GM10248 (cell line): ENCODE results near the gene PLCL2.

Source experiments
- CTCF ChIA-PET: fragments of 300-600 bp; sonication (Branson Sonifier 250); formaldehyde crosslinking; extraction: SDS; loops from one replicate; lab custom pipeline; 2021; ENCODE audit warnings: antibody characterized with exemption; lab: Yijun Ruan, JAX
- POLR2A ChIA-PET: fragments of 350-650 bp; sonication (Branson Sonifier 250); formaldehyde crosslinking; extraction: SDS; loops from one replicate; lab custom pipeline; 2020; ENCODE audit warnings: antibody characterized with exemption; lab: Yijun Ruan, JAX
- DNase-seq: peaks from one replicate; pipeline ENCODE4 v3.0.0; 2012; ENCODE audit errors: extremely low spot score
- CTCF ChIP-seq: IDR thresholded peaks from 2 replicates; pipeline ENCODE4 v1.5.1; 2012; ENCODE audit warnings: mild to moderate bottlenecking, low read depth; ENCODE audit errors: extremely low read depth, missing control alignments, control extremely low read depth

Gene PLCL2

DNA sequence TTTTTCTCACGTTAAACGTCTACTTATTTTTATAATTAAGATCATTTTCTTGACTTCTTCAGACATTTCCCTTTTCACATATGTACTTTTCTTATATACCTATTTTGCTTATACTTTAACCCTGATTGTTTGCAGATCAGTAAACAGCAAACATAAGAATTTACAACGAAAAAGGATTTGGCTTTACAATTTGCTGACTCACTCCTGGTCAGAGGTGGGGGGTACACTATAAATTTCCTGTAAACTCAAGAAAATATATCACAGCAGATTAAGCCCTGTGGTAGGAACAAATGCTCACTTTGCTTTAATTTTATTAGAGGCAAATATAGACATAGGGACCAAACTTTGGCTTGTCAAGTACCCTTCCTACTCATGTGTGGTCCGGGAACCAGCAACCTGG lies 185.0 kb downstream of the PLCL2 start:
- POLR2A ChIA-PET = no interaction called here

DNA sequence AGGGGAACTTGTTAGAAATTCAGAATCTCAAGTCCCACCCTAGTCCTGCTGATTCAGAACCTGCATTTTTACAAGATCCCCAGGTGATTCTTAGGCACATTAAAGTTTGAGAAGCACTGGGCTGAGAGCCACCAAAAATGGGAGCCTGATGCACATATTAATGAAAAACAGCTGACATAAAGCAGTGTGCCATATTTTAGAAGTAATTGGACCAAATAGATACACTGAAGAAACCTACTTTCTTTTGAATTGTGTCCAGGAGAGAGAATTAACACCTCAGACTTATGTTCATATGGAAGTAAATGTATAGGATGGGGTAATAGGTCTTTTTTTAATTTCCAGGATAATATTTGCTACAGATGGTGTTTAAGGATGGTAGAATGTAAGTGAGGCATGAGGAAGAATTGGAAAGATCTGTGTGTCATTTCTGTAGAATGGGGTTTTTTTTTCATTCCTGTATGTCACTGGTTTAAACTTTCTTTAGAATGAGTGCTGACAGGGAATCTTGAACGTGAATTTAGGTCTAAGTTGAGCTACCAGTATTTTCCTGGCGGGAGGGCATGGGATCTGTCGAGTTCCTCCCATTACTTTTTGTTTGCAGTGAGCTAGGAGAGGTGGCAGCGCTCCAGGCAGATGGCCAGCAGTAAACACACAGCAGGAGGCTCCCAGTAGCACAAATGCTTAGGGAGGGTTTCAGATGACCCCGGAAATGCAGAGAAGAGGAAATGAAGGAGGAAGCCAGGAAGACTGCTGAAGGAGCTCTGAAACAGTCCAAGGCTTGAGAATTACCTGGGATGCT lies 185.6 kb downstream of the PLCL2 start:
- no peak for TF ChIP-seq CTCF
- POLR2A ChIA-PET = no interaction called here
- CTCF ChIA-PET = interaction anchor here (1.3 kb wide), 1 partner anchor 241 kb away, joined by 3 read pairs; no protein-coding TSS in a partner anchor
- DNase-seq = no peak

More for the DNA sequence above, 185.0 kb downstream of the PLCL2 start:
- no peak for DNase-seq
- no peak for TF ChIP-seq CTCF
- CTCF ChIA-PET = interaction anchor here (1.3 kb wide), 1 partner anchor 241 kb away, joined by 3 read pairs; no protein-coding TSS in a partner anchor

DNA sequence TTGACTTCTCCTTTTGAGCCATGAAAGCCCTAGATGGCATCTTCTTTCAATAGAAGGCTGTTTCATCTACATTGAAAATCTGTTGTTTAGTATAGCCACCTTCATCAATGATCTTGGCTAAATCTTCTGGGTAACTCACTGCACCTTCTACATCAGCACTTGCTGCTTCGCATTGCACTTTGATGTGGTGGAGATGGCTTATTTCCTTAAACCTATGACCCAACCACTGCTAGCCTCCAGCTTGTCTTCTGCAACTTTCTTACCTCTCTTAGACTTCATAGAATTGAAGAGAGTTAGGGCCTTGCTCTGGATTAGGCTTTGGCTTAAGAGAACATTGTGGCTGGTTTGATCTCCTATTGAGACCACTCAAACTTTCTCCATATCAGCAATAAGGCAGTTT lies 189.8 kb downstream of the PLCL2 start:
- CTCF ChIA-PET = interaction anchor here (1.0 to 1.3 kb wide), 2 partner anchors 14 to 116 kb away, joined by 3 read pairs; no protein-coding TSS in a partner anchor
- no peak for DNase-seq
- TF ChIP-seq CTCF = no peak

DNA sequence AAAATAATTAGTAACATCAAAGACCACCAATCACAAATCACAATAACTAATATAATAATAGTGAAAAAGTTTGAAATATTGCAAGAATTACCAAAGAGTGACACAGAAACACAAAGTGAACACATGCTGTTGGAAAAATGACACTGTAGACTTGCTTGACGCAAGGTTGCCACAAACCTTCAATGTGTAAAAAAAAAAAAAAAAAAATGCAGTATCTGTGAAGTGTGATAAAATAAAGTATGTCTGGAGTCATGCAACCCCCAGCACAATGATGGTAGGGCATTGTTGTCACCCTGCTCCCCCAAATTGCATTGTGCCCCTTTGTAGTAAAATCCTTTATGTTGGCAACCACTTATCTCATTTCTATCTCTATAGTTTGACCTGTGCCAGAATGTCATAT lies 190.6 kb downstream of the PLCL2 start:
- no peak for TF ChIP-seq CTCF
- CTCF ChIA-PET = interaction anchor here (1.0 to 1.3 kb wide), 2 partner anchors 15 to 115 kb away, joined by 3 read pairs; no protein-coding TSS in a partner anchor
- POLR2A ChIA-PET = interaction anchor here (0.6 kb wide), 1 partner anchor 76 kb away, joined by 4 read pairs; no protein-coding TSS in a partner anchor
- DNase-seq = no peak

More for the DNA sequence above, 189.8 kb downstream of the PLCL2 start:
- POLR2A ChIA-PET = no interaction called here

DNA sequence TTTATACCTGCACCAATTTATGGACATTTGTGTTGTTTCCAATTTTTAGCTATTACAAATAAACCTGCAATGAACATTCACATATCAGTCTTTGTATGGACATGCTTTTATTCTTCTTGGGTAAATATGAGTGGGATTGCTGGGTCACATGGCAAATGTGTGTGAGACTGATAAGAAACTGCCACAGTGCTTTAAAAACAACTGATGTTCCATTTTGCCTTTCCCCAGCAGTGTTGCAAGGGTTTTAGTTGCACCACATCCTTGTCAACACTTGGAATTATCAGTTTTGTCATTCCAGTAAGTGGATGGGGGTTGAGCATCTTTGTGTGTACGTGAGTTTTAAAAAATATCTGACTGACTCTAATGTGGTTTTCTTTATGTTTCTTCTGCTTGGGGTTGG lies 191.2 kb downstream of the PLCL2 start:
- CTCF ChIA-PET = no interaction called here
- DNase-seq = no peak
- no peak for TF ChIP-seq CTCF
- POLR2A ChIA-PET = interaction anchor here (0.6 kb wide), 1 partner anchor 76 kb away, joined by 4 read pairs; no protein-coding TSS in a partner anchor

DNA sequence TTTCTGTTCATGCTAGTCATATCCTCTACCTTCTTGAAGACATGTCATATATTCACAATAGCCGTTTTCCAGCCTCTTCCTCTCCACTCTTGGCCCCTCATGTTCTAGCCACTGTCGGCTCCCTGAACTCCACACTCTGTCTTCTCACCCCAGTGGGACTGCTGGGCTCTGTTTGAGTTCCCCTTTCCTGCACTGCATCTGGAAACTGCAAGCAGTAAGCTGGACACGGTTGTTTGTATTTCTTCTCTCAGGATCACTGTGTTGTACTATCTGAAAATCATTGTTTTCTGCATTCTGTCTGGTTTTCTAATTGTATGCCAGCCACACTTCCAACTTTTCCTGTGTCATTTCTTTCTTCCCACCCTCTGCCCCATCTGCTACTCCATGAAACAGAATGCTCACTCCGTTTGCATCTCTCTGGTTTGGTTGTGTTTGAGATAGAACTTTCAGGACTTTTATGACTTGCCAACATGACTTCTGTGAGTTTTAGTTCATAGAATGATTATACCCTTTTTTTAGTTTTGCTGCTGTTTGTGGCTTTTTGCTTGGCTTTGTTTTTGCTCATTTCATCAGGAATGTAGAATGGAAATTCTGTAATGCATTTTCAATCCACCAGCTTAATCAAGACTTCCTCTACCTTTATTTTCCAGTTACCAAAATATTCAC lies 192.3 kb downstream of the PLCL2 start:
- POLR2A ChIA-PET = no interaction called here
- DNase-seq = no peak
- CTCF ChIA-PET = interaction anchor here (1.6 kb wide), 1 partner anchor 13 kb away, joined by 5 read pairs; no protein-coding TSS in a partner anchor
- no peak for TF ChIP-seq CTCF
